OCI-LY1 (cell line): ENCODE data around the gene SPOUT1.

Experiments used
- H2AFZ ChIP-seq: fragments of 200-600 bp; sonication (generic), shearing (Covaris generic); 2 replicates; pipeline ENCODE4 v1.6.0; 2014; ENCODE audit warnings: antibody characterized with exemption, mild to moderate bottlenecking, low read length
- H3F3A ChIP-seq: fragments of 200-600 bp; sonication (generic), shearing (Covaris generic); 2 replicates; pipeline ENCODE4 v1.6.0; 2014; ENCODE audit warnings: mild to moderate bottlenecking, antibody characterized with exemption, low read length, moderate library complexity; ENCODE audit not compliant: insufficient read depth
- H3K27ac ChIP-seq: fragments of 200-600 bp; sonication (generic); 2 replicates; pipeline ENCODE4 v1.5.1; 2014; ENCODE audit warnings: low read length, mixed run types, mild to moderate bottlenecking, low read depth; ENCODE audit not compliant: poor library complexity, severe bottlenecking
- H3K27me3 ChIP-seq: fragments of 200-600 bp; sonication (generic); 2 replicates; pipeline ENCODE4 v1.6.0; 2014; ENCODE audit warnings: antibody characterized with exemption, mild to moderate bottlenecking, low read length, moderate library complexity; ENCODE audit not compliant: insufficient read depth
- H3K36me3 ChIP-seq: fragments of 200-600 bp; sonication (generic); 2 replicates; pipeline ENCODE4 v1.6.1; 2014; ENCODE audit warnings: mild to moderate bottlenecking, antibody characterized with exemption, low read length, moderate library complexity, mixed read lengths; ENCODE audit not compliant: insufficient read depth
- H3K4me1 ChIP-seq: fragments of 200-600 bp; sonication (generic); 2 replicates; pipeline ENCODE4 v1.5.1; 2014; ENCODE audit warnings: mild to moderate bottlenecking, low read length, moderate library complexity; ENCODE audit not compliant: insufficient read depth, severe bottlenecking
- H3K4me2 ChIP-seq: fragments of 200-600 bp; sonication (generic), shearing (Covaris generic); 2 replicates; pipeline ENCODE4 v1.6.1; 2014; ENCODE audit warnings: low read length
- H3K4me3 ChIP-seq: fragments of 200-600 bp; sonication (generic); 2 replicates; pipeline ENCODE4 v1.5.1; 2014; ENCODE audit warnings: low read length, low read depth, mild to moderate bottlenecking, mixed read lengths; ENCODE audit not compliant: poor library complexity, severe bottlenecking
- H3K79me2 ChIP-seq: fragments of 200-600 bp; shearing (Covaris generic); 2 replicates; pipeline ENCODE4 v1.6.1; 2016; ENCODE audit warnings: mixed run types, low read length, mixed read lengths; ENCODE audit not compliant: insufficient read depth
- H3K9ac ChIP-seq: fragments of 200-600 bp; sonication (generic), shearing (Covaris generic); 2 replicates; pipeline ENCODE4 v1.6.1; 2014; ENCODE audit warnings: mild to moderate bottlenecking, low read length, mixed read lengths
- H3K9me2 ChIP-seq: fragments of 200-600 bp; sonication (generic), shearing (Covaris generic); 2 replicates; pipeline ENCODE4 v1.6.1; 2014; ENCODE audit warnings: low read depth, mild to moderate bottlenecking, low read length, mixed read lengths
- H3K9me3 ChIP-seq: fragments of 200-600 bp; shearing (Covaris generic); 2 replicates; pipeline ENCODE4 v1.6.1; 2014; ENCODE audit warnings: low read length, mixed read lengths
- H4K20me1 ChIP-seq: fragments of 200-600 bp; sonication (generic), shearing (Covaris generic); 2 replicates; pipeline ENCODE4 v1.6.0; 2016; ENCODE audit warnings: mild to moderate bottlenecking, low read length; ENCODE audit not compliant: insufficient read depth
- CTCF ChIP-seq: fragments of 200-600 bp; sonication (generic), shearing (Covaris generic); IDR thresholded peaks from 2 replicates; pipeline ENCODE4 v1.5.1; 2017; ENCODE audit warnings: mild to moderate bottlenecking, antibody characterized with exemption, low read length, moderate library complexity, mixed read lengths
- EZH2 ChIP-seq: fragments of 200-600 bp; sonication (generic), shearing (Covaris generic); IDR thresholded peaks from 2 replicates; pipeline ENCODE4 v1.8.0; 2017; ENCODE audit warnings: borderline replicate concordance, mixed run types, mild to moderate bottlenecking, antibody characterized with exemption, low read length, moderate library complexity, mixed read lengths

Gene SPOUT1

GRCh38 chr9:128840524-128840923 lies 10.9 kb upstream of the SPOUT1 start:
- Histone ChIP-seq H3K27me3 (no peaks in the 10 kb centered on the region), H3F3A (no peaks in the 10 kb centered on the region), H4K20me1 (no peaks in the 10 kb centered on the region), H3K4me3 (no peak overlapping the region), H3K9ac (no peak overlapping the region), H3K4me1 (no peaks in the 10 kb centered on the region), H3K9me2 (no peaks in the 10 kb centered on the region), H3K36me3 (peaks cover 11% of the 10 kb centered on the region; the same call in 1 of the 2 replicates), H3K27ac (no peak overlapping the region), H3K79me2 (no peaks in the 10 kb centered on the region), H2AFZ (no peak overlapping the region), H3K4me2 (no peak overlapping the region), H3K9me3 (no peaks in the 10 kb centered on the region)
- TF ChIP-seq EZH2 (no peak), CTCF (no peak)

- Histone ChIP-seq H4K20me1 (no peaks in the 10 kb centered on the region), H3K4me1 (no peaks in the 10 kb centered on the region), H3K9me2 (no peaks in the 10 kb centered on the region), H3K27me3 (no peaks in the 10 kb centered on the region), H3K9ac (no peak overlapping the region), H3K9me3 (no peaks in the 10 kb centered on the region), H2AFZ (no peak overlapping the region), H3K27ac (no peak overlapping the region), H3K36me3 (peaks cover 11% of the 10 kb centered on the region; the same call in 1 of the 2 replicates), H3F3A (no peaks in the 10 kb centered on the region), H3K4me2 (no peak overlapping the region), H3K4me3 (no peak overlapping the region), H3K79me2 (no peaks in the 10 kb centered on the region)
- TF ChIP-seq EZH2 (no peak), CTCF (no peak)
Measured at GRCh38 chr9:128838338-128838737, 8.7 kb upstream of the SPOUT1 start.

GRCh38 chr9:128836509-128837145 lies 7.0 kb upstream of the SPOUT1 start:
- H4K20me1 ChIP-seq: no peaks in the 10 kb centered on the region
- H3K9me2 ChIP-seq: no peaks in the 10 kb centered on the region
- no peaks in the 10 kb centered on the region for H3K9me3 ChIP-seq
- no peak overlapping the region for H2AFZ ChIP-seq
- H3K4me2 ChIP-seq: no peak overlapping the region
- no peak for TF ChIP-seq CTCF
- TF ChIP-seq EZH2: no peak
- H3F3A ChIP-seq: no peaks in the 10 kb centered on the region
- H3K9ac ChIP-seq: no peak overlapping the region
- H3K27ac ChIP-seq: no peak overlapping the region
- no peak overlapping the region for H3K4me3 ChIP-seq
- peaks cover 11% of the 10 kb centered on the region; the same call in 1 of the 2 replicates for H3K36me3 ChIP-seq
- H3K27me3 ChIP-seq: no peaks in the 10 kb centered on the region
- no peaks in the 10 kb centered on the region for H3K79me2 ChIP-seq
- H3K4me1 ChIP-seq: no peaks in the 10 kb centered on the region
